HepG2 (cell line): ENCODE data around the gene ARSJ. TPM values are rescaled to one million over a fixed set of nuclear protein-coding genes. Genes with fewer than 3 reads are reported as not detected.

Source experiments
- ATAC-seq: fragments of 200-7000 bp; cut with Tn5 transposase; 3 replicates; pipeline ENCODE4 v1.9.1; 2020; ENCODE audit warnings: mild to moderate bottlenecking, moderate library complexity
- BruUV-seq: library from RNA; stranded (reverse); fragments of 400-500 nt; replicated peaks from 2 replicates; lab custom pipeline; 2021; lab: Mats Ljungman, UMichigan
- CTCF ChIA-PET: fragments of 300-600 bp; formaldehyde crosslinking; extraction: SDS; loops from one replicate; lab custom pipeline; 2021; ENCODE audit warnings: low total read pairs, inconsistent platforms, low intra/inter-chr PET ratio; lab: Yijun Ruan, JAX
- POLR2A ChIA-PET: fragments of 350-600 bp; sonication (Branson Sonifier 250); formaldehyde crosslinking; loops from one replicate; lab custom pipeline; 2020; ENCODE audit warnings: antibody characterized with exemption, inconsistent platforms; lab: Yijun Ruan, JAX
- DNase-seq: peaks from one replicate; pipeline ENCODE4 v3.0.0-alpha.2; 2015; ENCODE audit warnings: low spot score
- FAIRE-seq: peaks from 3 replicates; lab custom pipeline; 2011; peaks lifted over from hg19 to GRCh38; lab: Jason Lieb, UNC
- H2AFZ ChIP-seq: one replicate; pipeline ENCODE4 v1.6.1; 2011; ENCODE audit warnings: low read length, inconsistent platforms
- H3K27ac ChIP-seq: fragments of 300-600 bp; 3 replicates; pipeline ENCODE4 v1.8.0; 2011; ENCODE audit warnings: mixed run types, mild to moderate bottlenecking, mixed read lengths, low read length, inconsistent platforms; ENCODE audit not compliant: insufficient read depth; ENCODE audit errors: extremely low read length
- H3K27me3 ChIP-seq, 2 experiments: fragments of 200-600 bp in 1 of 2; 2 replicates in 1 of 2; 3 replicates in 1 of 2; pipeline versions ENCODE4 v1.6.0 to v1.8.0; 2011; ENCODE audit warnings: low read length in 2 of 2, mild to moderate bottlenecking in 2 of 2, moderate library complexity in 2 of 2, inconsistent platforms in 1 of 2; ENCODE audit not compliant: insufficient read depth in 2 of 2, control insufficient read depth in 1 of 2
- H3K36me3 ChIP-seq, 2 experiments: fragments of 200-600 bp in 1 of 2; replicated peaks in 1 of 2; 2 replicates in 1 of 2; 3 replicates in 1 of 2; pipeline versions ENCODE4 v1.5.1 to v1.8.0; 2011; ENCODE audit warnings: low read length in 2 of 2, inconsistent platforms in 1 of 2; ENCODE audit not compliant: insufficient read depth in 2 of 2, control insufficient read depth in 1 of 2
- H3K4me1 ChIP-seq: 2 replicates; pipeline ENCODE4 v1.5.1; 2012; ENCODE audit warnings: low read length, inconsistent platforms; ENCODE audit not compliant: insufficient read depth
- H3K4me2 ChIP-seq: 2 replicates; pipeline ENCODE4 v1.6.0; 2011; ENCODE audit warnings: low read depth, low read length, inconsistent platforms
- H3K4me3 ChIP-seq, 3 experiments: fragments of 200-600 bp in 1 of 3; sonication (generic), shearing (Covaris generic) in 1 of 3; replicated peaks in 1 of 3; 2 replicates each; pipeline ENCODE4 v1.5.1; 2011 to 2016; ENCODE audit warnings: low read length in 3 of 3, inconsistent platforms in 2 of 3, low read depth in 2 of 3, mild to moderate bottlenecking in 2 of 3, control low read depth in 1 of 3, mixed read lengths in 1 of 3; ENCODE audit not compliant: insufficient read depth in 1 of 3
- H3K79me2 ChIP-seq: one replicate; pipeline ENCODE4 v1.6.1; 2011; ENCODE audit warnings: low read length, inconsistent platforms; ENCODE audit not compliant: insufficient read depth
- H3K9ac ChIP-seq: 2 replicates; pipeline ENCODE4 v1.6.0; 2011; ENCODE audit warnings: mild to moderate bottlenecking, low read depth, low read length, inconsistent platforms; ENCODE audit not compliant: insufficient read depth
- H3K9me3 ChIP-seq: 2 replicates; pipeline ENCODE4 v1.5.1; 2012; ENCODE audit warnings: mild to moderate bottlenecking, low read length
- H4K20me1 ChIP-seq: 2 replicates; pipeline ENCODE4 v1.6.0; 2011; ENCODE audit warnings: inconsistent platforms, mild to moderate bottlenecking, low read length, moderate library complexity; ENCODE audit not compliant: insufficient read depth
- ATF2 ChIP-seq: sonication (generic); formaldehyde crosslinking; IDR thresholded peaks from 2 replicates; pipeline ENCODE4 v1.4.0; 2020; ENCODE audit warnings: missing genetic modification reagents
- ATF7 ChIP-seq, 2 experiments: fragments of 450-650 bp in 1 of 2; sonication (generic) in 1 of 2; formaldehyde crosslinking in 1 of 2; IDR thresholded peaks; 2 replicates each; pipeline versions ENCODE4 v1.4.0 to v1.6.1; 2016 to 2020; ENCODE audit warnings: antibody characterized with exemption in 1 of 2, mild to moderate bottlenecking in 1 of 2, missing genetic modification reagents in 1 of 2
- GMEB2 ChIP-seq: IDR thresholded peaks from 2 replicates; pipeline ENCODE4 v1.6.1; 2016; ENCODE audit warnings: missing biosample characterization, missing genetic modification reagents, low read depth
- NBN ChIP-seq: fragments of 450-650 bp; conservative IDR thresholded peaks from 2 replicates; pipeline ENCODE4 v1.6.1; 2017
- PRDM10 ChIP-seq: sonication (generic); formaldehyde crosslinking; IDR thresholded peaks from 2 replicates; pipeline ENCODE4 v1.4.0; 2020; ENCODE audit warnings: low read depth, missing genetic modification reagents
- PREB ChIP-seq: sonication (generic); formaldehyde crosslinking; IDR thresholded peaks from 2 replicates; pipeline ENCODE4 v1.4.0; 2020; ENCODE audit warnings: missing genetic modification reagents
- SMC3 ChIP-seq: IDR thresholded peaks from 2 replicates; pipeline ENCODE4 v1.6.1; 2011; ENCODE audit warnings: low read length, improper control_type of control experiment
- SP5 ChIP-seq: IDR thresholded peaks from 2 replicates; pipeline ENCODE4 v1.6.1; 2016; ENCODE audit warnings: low read depth, borderline replicate concordance
- ZBTB4 ChIP-seq: sonication (generic); formaldehyde crosslinking; IDR thresholded peaks from 2 replicates; pipeline ENCODE4 v1.4.0; 2020; ENCODE audit warnings: missing genetic modification reagents, mild to moderate bottlenecking, borderline replicate concordance
- WGBS: methylation state at CpG from one replicate; pipeline ENCODE4 v1.1.6; 2017; ENCODE audit warnings: low lambda C conversion rate; 5-methylcytosine and 5-hydroxymethylcytosine counted together
- in situ Hi-C: cut with HindIII; loops from 2 replicates; pipeline ENCODE4 v1.10.0; 2017; ENCODE audit warnings: low pct_unique_long_range_greater_than_20kb; ENCODE audit not compliant: extremely low pct_ligation_motif_present
- intact Hi-C: fragments of 100-400 bp; cut with micrococcal nuclease; formaldehyde crosslinking; loops from one replicate; pipeline ENCODE4 v1.10.0; 2022; ENCODE audit not compliant: unreplicated experiment
- polyA plus RNA-seq, 8 experiments: library from polyadenylated mRNA; depleted of rRNA in 3 of 8; stranded (reverse) in 7 of 8; unstranded in 1 of 8; fragments of >200 nt; fragmentation: Illumina TruSeq in 4 of 8; extraction: Trizol in 4 of 8; gene quantifications; 2 replicates each; pipeline versions ENCODE4 v1.2.1 to v1.2.3, GENCODE V29; 2011 to 2016; ENCODE audit warnings: low read depth in 4 of 8, missing spikeins in 1 of 8, mixed read lengths in 1 of 8; ENCODE audit not compliant: insufficient read depth in 1 of 8
- total RNA-seq, 5 experiments: library from RNA; depleted of rRNA; stranded (reverse); fragments of >200 nt; fragmentation: Illumina TruSeq; extraction: Trizol; gene quantifications; 2 replicates each; pipeline ENCODE4 v1.2.3, GENCODE V29; 2016; ENCODE audit warnings: low read depth in 1 of 5

Gene ARSJ
- total and polyA plus RNA-seq, 2 of the 13 experiments (the other 11 are each of a cell fraction or from before 2014, with no cell fraction given) = not detected

- TF ChIP-seq GMEB2 (CRISPR knock-in tag) (no peak), ATF7 (IDR thresholded peaks at IDR 0.05) (no peak), ATF7 (CRISPR knock-in tag; IDR thresholded peaks at IDR 0.05) (no peak)
- TF ChIP-seq, all 625 proteins: peak for 0
These were observed 14.4 kb upstream of the ARSJ start (continued) for GRCh38 chr4:113993887-113994286.

GRCh38 chr4:113990886-113991285 is 11.4 kb upstream of the ARSJ start:
- intact Hi-C loops (no loop called here), in situ Hi-C loops (no loop called here)
- FAIRE-seq = no peak
- no peak overlapping the region for H3K9ac ChIP-seq
- ATAC-seq = no peak
- H3K27me3 ChIP-seq = no peaks in the 10 kb centered on the region
- H3K4me3 ChIP-seq = no peak overlapping the region
- no peaks in the 10 kb centered on the region for H4K20me1 ChIP-seq
- no peaks in the 10 kb centered on the region for H3K79me2 ChIP-seq
- H2AFZ ChIP-seq = no peak overlapping the region
- no peaks in the 10 kb centered on the region for H3K4me1 ChIP-seq
- no peak overlapping the region for H3K27ac ChIP-seq
- WGBS = 0% methylated on average over 1 of the region's 3 CpGs
- BruUV-seq = no TSS peak
- ChIA-PET CTCF (no interaction called here), POLR2A (no interaction called here)
- no peaks in the 10 kb centered on the region for H3K9me3 ChIP-seq
- no peaks in the 10 kb centered on the region for H3K36me3 ChIP-seq
- no peak for DNase-seq
- no peak overlapping the region for H3K4me2 ChIP-seq
- TF ChIP-seq SP5 (CRISPR knock-in tag) (no peak), ATF2 (no peak), NBN (no peak), PRDM10 (CRISPR knock-in tag) (no peak), SMC3 (no peak), ZBTB4 (no peak), PREB (CRISPR knock-in tag) (no peak)
